ENCODE measurements around the gene DSCAM.

DSCAM gene

DNA sequence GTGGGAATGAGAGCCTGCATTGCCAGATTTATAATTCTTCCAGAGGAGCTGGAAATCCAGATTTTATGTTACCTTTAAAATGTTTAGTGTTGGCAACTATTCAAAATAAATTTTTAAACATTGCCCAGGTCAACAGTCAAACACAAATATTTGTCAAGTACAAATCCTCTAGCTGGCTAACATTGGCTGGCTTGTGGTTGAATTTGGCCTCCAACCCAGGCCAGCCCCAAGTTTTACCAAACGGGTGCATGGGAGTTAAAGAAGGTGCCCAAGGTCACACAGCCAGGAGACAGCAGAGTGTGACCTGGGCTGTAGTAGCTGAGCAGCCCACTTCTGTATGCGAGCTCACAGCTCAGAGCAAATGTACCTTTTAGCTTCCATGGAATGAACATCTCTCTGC, 240.6 kb downstream of the DSCAM start:
- DNase-seq (ENCODE audit: extremely low read depth, low read depth), result no peak
- TF ChIP-seq, protein P1, sequence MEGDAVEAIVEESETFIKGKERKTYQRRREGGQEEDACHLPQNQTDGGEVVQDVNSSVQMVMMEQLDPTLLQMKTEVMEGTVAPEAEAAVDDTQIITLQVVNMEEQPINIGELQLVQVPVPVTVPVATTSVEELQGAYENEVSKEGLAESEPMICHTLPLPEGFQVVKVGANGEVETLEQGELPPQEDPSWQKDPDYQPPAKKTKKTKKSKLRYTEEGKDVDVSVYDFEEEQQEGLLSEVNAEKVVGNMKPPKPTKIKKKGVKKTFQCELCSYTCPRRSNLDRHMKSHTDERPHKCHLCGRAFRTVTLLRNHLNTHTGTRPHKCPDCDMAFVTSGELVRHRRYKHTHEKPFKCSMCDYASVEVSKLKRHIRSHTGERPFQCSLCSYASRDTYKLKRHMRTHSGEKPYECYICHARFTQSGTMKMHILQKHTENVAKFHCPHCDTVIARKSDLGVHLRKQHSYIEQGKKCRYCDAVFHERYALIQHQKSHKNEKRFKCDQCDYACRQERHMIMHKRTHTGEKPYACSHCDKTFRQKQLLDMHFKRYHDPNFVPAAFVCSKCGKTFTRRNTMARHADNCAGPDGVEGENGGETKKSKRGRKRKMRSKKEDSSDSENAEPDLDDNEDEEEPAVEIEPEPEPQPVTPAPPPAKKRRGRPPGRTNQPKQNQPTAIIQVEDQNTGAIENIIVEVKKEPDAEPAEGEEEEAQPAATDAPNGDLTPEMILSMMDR (IDR thresholded peaks at IDR 0.05; ENCODE audit: low read depth, low read length, missing control alignments), result no peak
- no peak overlapping the region for H3K4me3 ChIP-seq (replicated peaks; ENCODE audit: low read depth, low read length)

DNA sequence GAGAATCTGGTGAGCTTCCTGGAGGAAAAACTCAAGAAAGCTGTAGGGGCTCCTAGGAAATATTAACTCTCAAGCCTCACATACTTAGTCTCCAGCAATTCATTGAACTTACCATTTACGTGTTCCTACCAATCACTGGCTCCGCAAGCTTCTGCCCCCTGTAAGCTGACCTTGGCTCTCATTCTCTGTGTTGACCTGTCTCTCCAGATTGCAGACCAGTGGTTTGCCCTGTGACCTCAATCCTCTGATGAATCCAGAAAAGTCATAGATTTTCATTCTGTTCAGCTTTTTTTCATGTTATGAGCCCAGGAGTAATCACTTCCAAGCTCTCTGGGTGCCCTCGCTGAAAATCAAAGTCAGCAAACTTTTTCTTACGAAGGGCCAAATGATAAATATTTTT, 241.9 kb downstream of the DSCAM start:
- TF ChIP-seq, protein P1 (IDR thresholded peaks at IDR 0.05; ENCODE audit: low read depth, low read length, missing control alignments), result no peak
- DNase-seq (ENCODE audit: extremely low read depth, low read depth), result no peak
- no peak overlapping the region for H3K4me3 ChIP-seq (replicated peaks; ENCODE audit: low read depth, low read length)

DNA sequence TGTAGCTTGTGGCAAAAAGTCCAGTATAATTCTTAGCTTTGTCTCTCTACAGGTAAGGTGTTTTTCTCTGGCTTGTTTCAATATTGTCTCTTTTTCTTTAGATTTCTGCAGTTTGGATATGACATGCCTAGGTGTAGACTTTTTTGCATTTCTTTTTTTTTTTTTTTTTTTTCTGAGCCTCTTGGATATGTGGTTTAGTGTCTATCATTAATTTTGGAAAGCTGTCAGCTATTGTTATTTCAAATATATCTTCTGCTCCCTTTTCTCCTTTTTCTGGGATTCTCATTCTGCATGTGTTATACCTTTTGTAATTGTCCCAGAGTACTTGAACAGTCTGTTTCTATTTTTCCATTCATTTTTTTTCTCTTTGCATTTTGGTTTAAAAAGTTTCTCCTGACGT, 243.2 kb downstream of the DSCAM start:
- DNase-seq (ENCODE audit: extremely low read depth, low read depth), result no peak
- TF ChIP-seq, protein P1 (IDR thresholded peaks at IDR 0.05; ENCODE audit: low read depth, low read length, missing control alignments), result no peak
- no peak overlapping the region for H3K4me3 ChIP-seq (replicated peaks; ENCODE audit: low read depth, low read length)

DNA sequence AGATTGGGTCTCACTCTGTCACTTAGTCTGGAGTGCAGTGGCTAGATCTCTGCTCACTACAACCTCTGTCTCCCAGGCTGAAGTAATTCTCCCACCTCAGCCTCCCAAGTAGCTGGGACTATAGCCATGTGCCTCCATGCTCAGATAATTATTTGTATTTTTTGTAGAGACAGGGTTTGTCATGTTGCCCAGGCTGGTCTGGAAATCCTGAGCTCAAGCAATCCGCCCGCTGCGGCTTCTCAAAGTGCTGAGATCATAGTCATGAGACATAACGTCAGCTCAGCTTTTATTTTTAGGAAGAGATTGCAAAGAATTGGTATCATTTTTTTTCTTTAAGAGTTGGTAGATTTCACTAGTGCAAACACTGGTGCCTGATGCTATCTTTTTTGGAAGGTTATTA, 244.9 kb downstream of the DSCAM start:
- no peak overlapping the region for H3K4me3 ChIP-seq (replicated peaks; ENCODE audit: low read depth, low read length)
- TF ChIP-seq, protein P1 (IDR thresholded peaks at IDR 0.05; ENCODE audit: low read depth, low read length, missing control alignments), result no peak
- no peak for DNase-seq (ENCODE audit: extremely low read depth, low read depth)

DNA sequence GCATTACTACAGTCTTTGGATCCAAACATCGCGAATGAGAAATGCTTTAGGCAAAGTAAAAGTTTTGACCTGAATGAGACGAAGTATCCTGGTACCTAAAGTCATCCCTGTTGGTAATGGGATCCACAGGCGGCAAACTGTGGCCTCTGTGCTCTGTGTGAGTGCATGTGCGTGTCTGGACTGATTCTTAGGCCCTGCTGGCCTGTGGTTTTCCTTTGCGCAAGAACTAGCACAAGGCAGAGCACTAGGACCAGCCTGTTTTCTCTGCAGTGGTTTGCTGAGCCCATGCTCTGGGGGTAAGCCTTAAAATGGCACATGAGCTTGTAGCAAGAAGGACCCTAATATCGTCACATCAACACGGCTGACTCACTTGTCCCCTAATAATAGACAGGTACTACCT, 251.2 kb downstream of the DSCAM start:
- TF ChIP-seq, protein P1 (IDR thresholded peaks at IDR 0.05; ENCODE audit: low read depth, low read length, missing control alignments), result no peak
- DNase-seq (ENCODE audit: extremely low read depth, low read depth), result no peak
- no peak overlapping the region for H3K4me3 ChIP-seq (replicated peaks; ENCODE audit: low read depth, low read length)

DNA sequence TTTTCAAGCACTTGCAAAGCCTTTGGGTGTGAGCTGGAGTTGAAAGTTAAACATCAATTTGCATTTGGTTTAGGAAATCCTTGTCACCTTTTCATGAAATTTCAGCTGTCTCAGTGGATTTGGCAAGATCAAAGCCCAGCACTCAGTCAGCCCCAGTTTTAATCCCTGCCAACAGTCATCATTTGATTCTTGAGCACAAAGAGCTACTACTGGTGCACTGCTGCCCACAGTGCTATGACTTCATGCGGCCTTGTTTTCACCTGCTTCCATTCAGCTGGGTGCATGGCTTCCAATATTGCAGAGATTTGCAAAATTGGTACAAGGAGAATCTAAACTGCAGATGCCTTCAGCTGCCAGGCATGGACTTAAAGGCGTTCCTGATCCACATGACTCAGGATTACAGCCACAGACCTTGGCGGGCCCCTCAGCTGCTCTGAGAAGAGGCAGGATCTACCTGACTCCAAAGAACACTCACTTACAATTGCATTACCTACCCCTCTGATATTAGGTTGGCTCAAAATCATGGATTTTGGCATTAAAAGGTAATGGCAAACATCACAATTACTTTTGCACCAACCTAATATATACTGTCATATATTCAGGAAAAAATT, 259.1 kb downstream of the DSCAM start:
- TF ChIP-seq, protein P1 (IDR thresholded peaks at IDR 0.05; ENCODE audit: low read depth, low read length, missing control alignments), result no peak
- H3K4me3 ChIP-seq (replicated peaks; ENCODE audit: low read depth, low read length), result no peak overlapping the region
- no peak for DNase-seq (ENCODE audit: extremely low read depth, low read depth)

DNA sequence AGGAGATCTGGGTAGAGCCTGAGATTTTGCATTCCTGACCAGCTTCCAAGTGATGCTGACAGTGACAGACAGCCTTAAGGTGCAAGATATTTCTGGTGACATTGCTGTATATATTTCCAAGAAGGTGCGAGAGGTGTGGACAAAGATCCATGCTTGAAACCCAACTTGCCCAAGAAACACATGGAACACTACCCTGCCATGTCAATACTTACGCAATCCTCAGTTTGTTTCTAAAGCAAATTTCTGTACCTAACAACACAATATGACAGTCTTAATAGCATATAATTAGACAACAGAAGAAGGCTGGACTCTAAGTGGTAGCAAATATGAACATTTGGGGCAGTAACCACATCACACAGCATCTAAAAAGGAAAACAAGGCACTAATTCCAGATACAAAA, 260.4 kb downstream of the DSCAM start:
- no peak overlapping the region for H3K4me3 ChIP-seq (replicated peaks; ENCODE audit: low read depth, low read length)
- TF ChIP-seq, protein P1 (IDR thresholded peaks at IDR 0.05; ENCODE audit: low read depth, low read length, missing control alignments), result no peak
- no peak for DNase-seq (ENCODE audit: extremely low read depth, low read depth)
